Jurkat, Clone E6-1 (cell line): Measurements from ENCODE around the gene TBX15.
"Not testable (repeated sequence)": the region's sequence is repeated elsewhere in the genome, so short reads cannot be mapped to it uniquely, and the experiment has no call there.

Experiments used
- DNase-seq: peaks from one replicate; pipeline ENCODE4 v3.0.0-alpha.2; 2011; ENCODE audit warnings: low read depth, low spot score
- H3K4me3 ChIP-seq: 2 replicates; pipeline ENCODE4 v1.5.1; 2011; ENCODE audit warnings: mild to moderate bottlenecking, low read length, control low read depth, moderate library complexity

The TBX15 gene

DNA sequence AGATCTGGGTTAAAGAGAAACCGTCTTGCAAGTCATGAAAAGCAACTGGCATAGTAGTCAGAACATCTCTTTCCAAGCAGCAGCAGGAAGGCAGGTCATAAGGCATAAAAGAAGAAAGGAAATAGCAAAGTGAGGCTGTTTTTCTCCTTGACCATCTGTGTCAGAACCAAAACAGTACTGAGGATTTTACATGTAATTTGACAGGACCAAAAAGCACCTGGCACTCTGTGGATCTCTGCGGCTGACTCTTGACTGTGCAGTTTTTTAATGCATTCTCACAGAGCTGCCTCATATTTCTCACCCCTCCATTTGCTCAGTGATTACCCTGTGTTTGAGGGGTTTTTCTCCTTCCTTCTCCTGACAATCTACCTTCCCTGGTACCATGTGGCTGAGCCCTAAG lies 17.7 kb downstream of the TBX15 start:
- no peak for DNase-seq

GRCh38 chr1:118963456-118964430 lies 24.4 kb downstream of the TBX15 start:
- DNase-seq = no peak
- no peak overlapping the region for H3K4me3 ChIP-seq

More for the DNA sequence above, 17.7 kb downstream of the TBX15 start:
- no peak overlapping the region for H3K4me3 ChIP-seq

DNA sequence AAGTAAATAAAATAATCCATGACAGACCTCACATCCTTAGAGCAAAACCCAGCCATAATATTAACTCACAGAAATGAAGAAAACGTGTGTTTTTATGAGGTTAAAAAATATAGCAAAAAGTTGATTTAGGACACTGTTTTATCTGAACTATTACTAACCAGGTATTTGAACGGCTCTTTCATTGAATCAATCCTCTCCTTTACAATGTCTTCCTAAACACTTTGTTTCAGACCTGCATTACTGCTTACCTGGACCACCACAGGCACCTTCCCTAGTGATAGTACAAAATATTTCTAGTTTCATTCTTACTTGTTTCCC lies 25.0 kb downstream of the TBX15 start:
- no peak for DNase-seq
- no peak overlapping the region for H3K4me3 ChIP-seq

- H3K4me3 ChIP-seq = no peak overlapping the region
- DNase-seq = no peak
Measured at GRCh38 chr1:118961156-118961555, 27.0 kb downstream of the TBX15 start.

DNA sequence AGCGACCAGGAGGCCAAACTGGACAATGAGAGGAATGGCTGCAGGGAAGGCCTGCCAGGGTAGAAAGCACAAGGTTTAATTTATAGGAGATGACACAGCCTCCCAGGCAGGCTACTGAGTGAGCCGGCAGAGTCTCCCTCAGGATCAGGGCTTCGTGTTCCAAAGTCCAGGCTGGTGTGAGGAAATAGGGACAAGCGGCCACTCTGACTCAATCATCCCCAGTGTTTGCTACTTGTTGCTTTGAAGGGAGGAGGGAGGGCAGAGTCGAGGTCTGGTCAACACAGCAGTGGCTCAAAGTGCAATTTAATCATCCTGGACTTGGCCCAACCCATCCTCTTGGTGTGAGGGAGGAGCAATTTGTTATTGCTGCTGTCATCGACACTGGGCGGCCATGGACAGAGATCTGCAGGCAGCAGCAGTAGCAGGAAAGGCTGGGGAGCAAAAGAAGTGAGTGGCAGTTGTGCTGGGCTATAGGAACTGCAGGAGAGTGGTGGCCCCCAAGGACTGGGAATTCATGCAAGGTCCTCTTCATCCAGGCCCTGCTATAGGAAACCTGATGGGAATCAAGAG lies 27.5 kb downstream of the TBX15 start:
- DNase-seq = no peak
- no peak overlapping the region for H3K4me3 ChIP-seq

- no peak for DNase-seq
- no peak overlapping the region for H3K4me3 ChIP-seq
Measured at GRCh38 chr1:118960026-118960561, 28.0 kb downstream of the TBX15 start.

- no peak overlapping the region for H3K4me3 ChIP-seq
- DNase-seq = no peak
Measured at GRCh38 chr1:118958937-118959631, 29.1 kb downstream of the TBX15 start.

DNA sequence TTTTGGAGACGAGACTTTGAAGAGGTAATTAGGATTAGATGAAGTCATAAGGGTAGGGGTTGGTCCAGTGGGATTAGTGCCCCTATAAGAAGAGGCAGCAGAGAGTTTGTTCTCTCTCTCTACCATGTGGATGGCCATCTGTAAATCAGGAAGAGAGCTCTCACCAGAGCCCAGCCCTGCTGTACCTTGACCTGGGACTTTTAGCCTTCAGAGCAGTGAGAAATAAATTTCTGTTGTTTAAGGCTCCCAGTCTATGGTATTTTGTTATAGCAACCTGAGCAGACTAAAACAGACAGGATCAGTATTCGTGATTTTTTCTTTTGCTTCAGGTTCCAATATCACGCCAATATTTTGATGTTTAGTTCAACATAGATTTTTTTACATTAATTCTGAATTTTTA lies 30.0 kb downstream of the TBX15 start:
- DNase-seq = no peak
- no peak overlapping the region for H3K4me3 ChIP-seq

- H3K4me3 ChIP-seq, DNase-seq: not testable (repeated sequence)
Measured at GRCh38 chr1:118957579-118957978, 30.6 kb downstream of the TBX15 start.

- H3K4me3 ChIP-seq = no peak overlapping the region
- DNase-seq = no peak
Measured at GRCh38 chr1:118954301-118954905, 33.7 kb downstream of the TBX15 start.

DNA sequence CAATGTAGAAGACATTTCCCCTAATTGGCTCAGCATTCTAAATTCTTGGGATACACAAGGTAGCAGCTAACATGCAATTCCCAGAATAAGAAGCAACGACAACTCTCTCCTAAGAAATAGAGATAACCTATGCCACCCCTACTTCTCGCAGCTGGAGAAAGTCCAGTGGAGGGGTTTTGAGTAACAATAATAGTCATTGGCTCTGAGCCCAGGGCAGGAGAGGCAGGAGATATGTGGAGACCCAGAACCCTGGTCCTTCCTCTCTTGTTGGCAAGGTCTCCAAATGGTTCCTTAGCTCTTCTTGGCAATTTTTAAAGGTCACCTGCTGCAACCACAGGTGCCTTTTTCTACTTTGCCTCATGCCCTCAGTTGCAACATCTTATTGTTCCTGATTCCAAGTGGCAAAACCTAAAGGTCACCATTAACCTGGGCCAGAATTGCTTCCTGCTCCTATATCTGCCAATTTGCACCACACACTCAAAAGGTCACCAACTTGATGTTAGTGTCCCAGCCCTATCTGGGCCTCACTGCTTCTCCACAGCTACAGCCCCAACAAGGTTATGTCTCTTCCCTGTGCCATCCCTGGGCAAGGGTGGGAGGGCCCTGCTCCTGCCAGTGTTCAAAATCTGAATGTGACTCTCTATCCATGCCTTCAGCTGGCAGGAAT lies 36.7 kb downstream of the TBX15 start:
- DNase-seq = no peak
- no peak overlapping the region for H3K4me3 ChIP-seq

DNA sequence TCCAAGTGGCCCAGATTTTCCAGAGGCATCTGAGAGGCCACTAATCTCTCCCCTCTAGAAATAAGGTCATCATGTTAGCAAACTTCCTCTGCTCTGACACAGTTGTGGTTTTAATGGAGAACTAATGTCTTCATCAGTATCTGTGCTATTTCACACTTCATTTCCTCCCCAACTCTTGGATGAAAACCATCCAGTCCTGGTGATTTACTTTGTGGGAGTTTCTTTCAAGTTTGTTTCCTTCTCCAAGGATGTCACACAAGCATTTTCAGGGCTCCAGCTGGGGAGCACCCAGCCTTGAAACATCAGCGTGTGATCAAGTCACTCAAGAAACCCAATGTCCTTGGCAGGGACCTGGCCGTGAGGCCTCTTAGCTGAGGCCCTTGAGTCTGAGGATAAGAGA lies 38.8 kb downstream of the TBX15 start:
- no peak for DNase-seq
- no peak overlapping the region for H3K4me3 ChIP-seq

- no peak overlapping the region for H3K4me3 ChIP-seq
- DNase-seq = no peak
Measured at GRCh38 chr1:118948846-118949245, 39.3 kb downstream of the TBX15 start.

GRCh38 chr1:118948351-118948750 lies 39.8 kb downstream of the TBX15 start:
- no peak for DNase-seq
- H3K4me3 ChIP-seq = no peak overlapping the region

- no peak for DNase-seq
- H3K4me3 ChIP-seq = no peak overlapping the region
Measured at GRCh38 chr1:118947790-118948189, 40.4 kb downstream of the TBX15 start.

- H3K4me3 ChIP-seq = no peak overlapping the region
- no peak for DNase-seq
Measured at GRCh38 chr1:118947003-118947765, 41.0 kb downstream of the TBX15 start.

GRCh38 chr1:118945489-118945888 lies 42.7 kb downstream of the TBX15 start:
- no peak for DNase-seq
- no peak overlapping the region for H3K4me3 ChIP-seq

- H3K4me3 ChIP-seq = no peak overlapping the region
- no peak for DNase-seq
Measured at GRCh38 chr1:118944546-118944945, 43.6 kb downstream of the TBX15 start.
